Gastroesophageal sphincter (tissue), 3 donors: Measurements from ENCODE around the gene SCAPER.

Experiments used
- EP300 ChIP-seq: sonication (generic); formaldehyde crosslinking; IDR thresholded peaks from one replicate; pipeline ENCODE4 v1.6.1; 2017; ENCODE audit warnings: antibody characterized with exemption, mild to moderate bottlenecking
- POLR2A ChIP-seq, 2 donors: fragments of 450-650 bp; IDR thresholded peaks; one replicate each; pipeline ENCODE4 v1.6.1; 2017; ENCODE audit warnings: antibody characterized with exemption in 2 of 2, mild to moderate bottlenecking in 2 of 2, moderate library complexity in 1 of 2
- POLR2AphosphoS5 ChIP-seq: sonication (generic); formaldehyde crosslinking; IDR thresholded peaks from one replicate; pipeline ENCODE4 v1.6.1; 2017; ENCODE audit warnings: antibody characterized with exemption
- TF ChIP-seq, protein P1 (sequence below), 4 experiments: fragments of 200-600 bp in 2 of 4; fragments of 450-650 bp in 2 of 4; sonication (generic) in 1 of 4; IDR thresholded peaks; one replicate each; pipeline ENCODE4 v1.5.1; 2017 to 2019; ENCODE audit warnings: antibody characterized with exemption in 4 of 4, mild to moderate bottlenecking in 2 of 4, moderate library complexity in 2 of 4

DNA sequence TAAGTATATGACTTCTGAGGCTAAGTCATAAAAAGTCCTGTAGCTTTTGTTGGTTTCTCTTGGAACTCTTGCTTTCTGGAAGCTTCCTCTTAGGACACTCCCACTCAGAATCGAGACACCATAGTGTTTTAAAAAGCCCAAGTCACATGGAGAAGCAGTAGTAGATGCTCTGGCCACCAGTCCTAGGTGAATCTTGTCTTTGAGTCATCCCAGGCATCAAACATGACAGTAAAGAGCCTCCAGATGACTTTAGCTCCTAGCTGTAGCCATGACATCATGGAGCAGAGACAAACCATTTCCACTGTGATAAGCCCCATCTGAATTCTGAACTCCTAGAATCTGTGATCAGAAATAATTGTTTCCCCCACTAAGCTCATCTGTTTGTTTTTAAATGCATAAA is 526.4 kb downstream of the SCAPER start:
- TF ChIP-seq, protein P1, sequence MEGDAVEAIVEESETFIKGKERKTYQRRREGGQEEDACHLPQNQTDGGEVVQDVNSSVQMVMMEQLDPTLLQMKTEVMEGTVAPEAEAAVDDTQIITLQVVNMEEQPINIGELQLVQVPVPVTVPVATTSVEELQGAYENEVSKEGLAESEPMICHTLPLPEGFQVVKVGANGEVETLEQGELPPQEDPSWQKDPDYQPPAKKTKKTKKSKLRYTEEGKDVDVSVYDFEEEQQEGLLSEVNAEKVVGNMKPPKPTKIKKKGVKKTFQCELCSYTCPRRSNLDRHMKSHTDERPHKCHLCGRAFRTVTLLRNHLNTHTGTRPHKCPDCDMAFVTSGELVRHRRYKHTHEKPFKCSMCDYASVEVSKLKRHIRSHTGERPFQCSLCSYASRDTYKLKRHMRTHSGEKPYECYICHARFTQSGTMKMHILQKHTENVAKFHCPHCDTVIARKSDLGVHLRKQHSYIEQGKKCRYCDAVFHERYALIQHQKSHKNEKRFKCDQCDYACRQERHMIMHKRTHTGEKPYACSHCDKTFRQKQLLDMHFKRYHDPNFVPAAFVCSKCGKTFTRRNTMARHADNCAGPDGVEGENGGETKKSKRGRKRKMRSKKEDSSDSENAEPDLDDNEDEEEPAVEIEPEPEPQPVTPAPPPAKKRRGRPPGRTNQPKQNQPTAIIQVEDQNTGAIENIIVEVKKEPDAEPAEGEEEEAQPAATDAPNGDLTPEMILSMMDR (IDR thresholded peaks at IDR 0.05) = no peak
- TF ChIP-seq POLR2A (IDR thresholded peaks at IDR 0.05) (no peak), POLR2AphosphoS5 (no peak), EP300 (no peak)
